Liver (tissue), 9 donors: ENCODE results near the gene TRERF1. TPM values are rescaled to one million over a fixed set of nuclear protein-coding genes. Genes with fewer than 3 reads are reported as not detected.

Experiments used
- DNase-seq: peaks from one replicate; pipeline ENCODE4 v3.0.0-alpha.2; 2017; ENCODE audit warnings: low spot score
- H3K27ac ChIP-seq, 2 donors: one replicate each; pipeline ENCODE4 v1.7.0; 2013; ENCODE audit warnings: inconsistent platforms in 2 of 2, low read length in 2 of 2, control low read depth in 1 of 2, low read depth in 1 of 2, mild to moderate bottlenecking in 1 of 2
- H3K27me3 ChIP-seq, 4 donors: one replicate each; pipeline versions ENCODE4 v1.6.1 to v1.7.0; 2013; ENCODE audit warnings: low read length in 3 of 4, inconsistent platforms in 1 of 4, mild to moderate bottlenecking in 1 of 4, moderate library complexity in 1 of 4; ENCODE audit not compliant: control insufficient read depth in 4 of 4, insufficient read depth in 4 of 4
- H3K36me3 ChIP-seq, 4 donors: one replicate each; pipeline versions ENCODE4 v1.6.1 to v1.7.0; 2013; ENCODE audit warnings: low read length in 3 of 4, mild to moderate bottlenecking in 3 of 4, low read depth in 1 of 4, moderate library complexity in 1 of 4; ENCODE audit not compliant: control insufficient read depth in 4 of 4, insufficient read depth in 3 of 4
- H3K4me1 ChIP-seq, 4 donors: one replicate each; pipeline versions ENCODE4 v1.6.1 to v1.7.0; 2013; ENCODE audit warnings: low read length in 3 of 4, mild to moderate bottlenecking in 3 of 4, moderate library complexity in 1 of 4; ENCODE audit not compliant: control insufficient read depth in 4 of 4, insufficient read depth in 4 of 4
- H3K4me3 ChIP-seq, 3 donors: one replicate each; pipeline versions ENCODE4 v1.6.1 to v1.7.0; 2013; ENCODE audit warnings: low read length in 3 of 3, control low read depth in 1 of 3, low read depth in 1 of 3, mild to moderate bottlenecking in 1 of 3
- H3K9ac ChIP-seq, 2 donors: one replicate each; pipeline ENCODE4 v1.7.0; 2013; ENCODE audit warnings: low read length in 2 of 2, mild to moderate bottlenecking in 2 of 2, moderate library complexity in 2 of 2, control low read depth in 1 of 2, low read depth in 1 of 2
- H3K9me3 ChIP-seq, 4 donors: one replicate each; pipeline versions ENCODE4 v1.6.1 to v1.7.0; 2013; ENCODE audit warnings: low read length in 3 of 4; ENCODE audit not compliant: control insufficient read depth in 4 of 4
- ATF3 ChIP-seq: IDR thresholded peaks from 2 replicates; pipeline ENCODE4 v1.6.1; 2016; ENCODE audit warnings: antibody characterized with exemption
- CTCF ChIP-seq: fragments of 150-350 bp; IDR thresholded peaks from 2 replicates; pipeline ENCODE4 v1.5.1; 2017; ENCODE audit warnings: improper control_type of control experiment, low read depth, low read length; ENCODE audit not compliant: missing input control
- EGR1 ChIP-seq, 2 donors: IDR thresholded peaks; 2 replicates each; pipeline ENCODE4 v1.6.1; 2016 to 2018; ENCODE audit warnings: antibody characterized with exemption in 2 of 2, low read depth in 2 of 2
- FOXA1 ChIP-seq: IDR thresholded peaks from 2 replicates; pipeline ENCODE4 v1.6.1; 2016; ENCODE audit warnings: antibody characterized with exemption
- FOXA2 ChIP-seq: IDR thresholded peaks from 2 replicates; pipeline ENCODE4 v1.6.1; 2016; ENCODE audit warnings: antibody characterized with exemption
- GABPA ChIP-seq, 2 donors: IDR thresholded peaks in 1 of 2; conservative IDR thresholded peaks in 1 of 2; 2 replicates each; pipeline ENCODE4 v1.6.1; 2016; ENCODE audit warnings: antibody characterized with exemption in 2 of 2, mild to moderate bottlenecking in 1 of 2, moderate library complexity in 1 of 2
- HNF4A ChIP-seq, 2 donors: conservative IDR thresholded peaks; 2 replicates each; pipeline ENCODE4 v1.6.1; 2016; ENCODE audit warnings: antibody characterized with exemption in 2 of 2, mild to moderate bottlenecking in 2 of 2
- HNF4G ChIP-seq: IDR thresholded peaks from 2 replicates; pipeline ENCODE4 v1.6.1; 2016; ENCODE audit warnings: antibody characterized with exemption
- JUND ChIP-seq, 2 donors: IDR thresholded peaks; 2 replicates each; pipeline ENCODE4 v1.6.1; 2016; ENCODE audit warnings: antibody characterized with exemption in 2 of 2
- MAX ChIP-seq: IDR thresholded peaks from 2 replicates; pipeline ENCODE4 v1.6.1; 2016; ENCODE audit warnings: antibody characterized with exemption
- NR2F2 ChIP-seq: IDR thresholded peaks from 2 replicates; pipeline ENCODE4 v1.6.1; 2016; ENCODE audit warnings: antibody characterized with exemption
- RAD21 ChIP-seq, 2 donors: IDR thresholded peaks; 2 replicates each; pipeline ENCODE4 v1.6.1; 2016; ENCODE audit warnings: antibody characterized with exemption in 2 of 2, mild to moderate bottlenecking in 2 of 2
- REST ChIP-seq: IDR thresholded peaks from 2 replicates; pipeline ENCODE4 v1.6.1; 2016; ENCODE audit warnings: antibody characterized with exemption, mild to moderate bottlenecking
- RXRA ChIP-seq, 2 donors: IDR thresholded peaks; 2 replicates each; pipeline ENCODE4 v1.6.1; 2017 to 2018; ENCODE audit warnings: antibody characterized with exemption in 2 of 2, mild to moderate bottlenecking in 1 of 2
- SP1 ChIP-seq: IDR thresholded peaks from 2 replicates; pipeline ENCODE4 v1.6.1; 2018; ENCODE audit warnings: antibody characterized with exemption, mild to moderate bottlenecking
- TAF1 ChIP-seq: conservative IDR thresholded peaks from 2 replicates; pipeline ENCODE4 v1.6.1; 2016; ENCODE audit warnings: antibody characterized with exemption, mild to moderate bottlenecking
- YY1 ChIP-seq: IDR thresholded peaks from 2 replicates; pipeline ENCODE4 v1.6.1; 2016; ENCODE audit warnings: antibody characterized with exemption, mild to moderate bottlenecking
- ZBTB33 ChIP-seq: IDR thresholded peaks from 2 replicates; pipeline ENCODE4 v1.6.1; 2016; ENCODE audit warnings: antibody characterized with exemption
- WGBS: extraction: QIAGEN DNeasy Blood & Tissue Kit; methylation state at CpG from one replicate; pipeline ENCODE4 v1.1.7; 2013; 5-methylcytosine and 5-hydroxymethylcytosine counted together
- polyA plus RNA-seq, 2 donors: library from polyadenylated mRNA; stranded (reverse) in 1 of 2; unstranded in 1 of 2; fragments of 200-250 nt in 1 of 2; fragments of >200 nt in 1 of 2; fragmentation: Nextera tagmentation in 1 of 2; extraction: Ambion mirVana in 1 of 2; gene quantifications; one replicate each; pipeline versions ENCODE4 v1.2.1 to v1.2.3, GENCODE V29; 2013 to 2015
- total RNA-seq, 2 donors: library from RNA; depleted of rRNA; stranded (reverse); fragments of >200 nt; gene quantifications; one replicate each; pipeline ENCODE4 v1.2.3, GENCODE V29; 2014
- donor health status: healthy.
- donor health status: healthy.
- donor health status: healthy.
- donor health status: healthy.
- donor health status: healthy.

Gene TRERF1
- total and polyA plus RNA-seq, 4 donors, result 0.33 to 1.3 (median 0.68) TPM

- TF ChIP-seq ATF3 (no peak), YY1 (no peak), TAF1 (no peak), EGR1 (IDR thresholded peaks at IDR 0.05; ENCODE audit: low read depth in 2 of 2) (no peak), GABPA (IDR thresholded peaks at IDR 0.05 in 1 of 2, conservative IDR thresholded peaks at IDR 0.05 in 1 of 2) (no peak)
These were observed 230.9 kb downstream of the TRERF1 start (continued) for GRCh38 chr6:42220807-42221206.

- DNase-seq, result peak; percentile 88
- no peaks in the 10 kb centered on the region for H3K9me3 ChIP-seq
- H3K36me3 ChIP-seq, result peaks cover 0 to 9% (median 7%) of the 10 kb centered on the region in 4 donors
- H3K27me3 ChIP-seq, result no peaks in the 10 kb centered on the region
- 9% methylated on average over 29 of the region's 29 CpGs for WGBS
- H3K27ac ChIP-seq, result peak within 1 kb of the TSS; percentile 77 to 80
- peak; percentile 63 for TF ChIP-seq ZBTB33
- TF ChIP-seq ATF3, result peak; percentile 58
- TF ChIP-seq FOXA2, result no peak
- TF ChIP-seq JUND (IDR thresholded peaks at IDR 0.05), result peak; percentile 18 to 25
- TF ChIP-seq SP1, result peak; percentile 68
- TF ChIP-seq RAD21 (IDR thresholded peaks at IDR 0.05), result peak; percentile 50 to 62
- TF ChIP-seq GABPA (IDR thresholded peaks at IDR 0.05 in 1 of 2, conservative IDR thresholded peaks at IDR 0.05 in 1 of 2), result peak; percentile 97 to 99
- TF ChIP-seq HNF4G, result peak; percentile 14
- no peak for TF ChIP-seq FOXA1
- peak; percentile 76 for TF ChIP-seq TAF1
- TF ChIP-seq NR2F2, result peak; percentile 61
- peak; percentile 44 to 51 for TF ChIP-seq RXRA (IDR thresholded peaks at IDR 0.05)
- peak; percentile 99 for TF ChIP-seq YY1
- peak; percentile 80 for TF ChIP-seq MAX
- TF ChIP-seq REST, result no peak
- peak; percentile 18 to 22 for TF ChIP-seq HNF4A (conservative IDR thresholded peaks at IDR 0.05)
- no peak for TF ChIP-seq CTCF
- peak in 1 of 2 donors; percentile 59 for TF ChIP-seq EGR1 (IDR thresholded peaks at IDR 0.05; ENCODE audit: low read depth in 2 of 2)
- peak within 1 kb of the TSS; percentile 96 for H3K9ac ChIP-seq
- peak within 1 kb of the TSS; percentile 86 to 96 (median 90) for H3K4me3 ChIP-seq
- peaks cover 3 to 22% (median 19%) of the 10 kb centered on the region in 4 donors for H3K4me1 ChIP-seq
These were observed 234.0 kb downstream of the TRERF1 start, which contains the start of gene MRPS10 for GRCh38 chr6:42217519-42218367. Gene MRPS10 (minus strand): TSS chr6:42217861. CDS start chr6:42217849, 12 bp downstream.
